ENCODE measurements around the gene SLC32A1. TPM values are rescaled to one million over a fixed set of nuclear protein-coding genes. Genes with fewer than 3 reads are reported as not detected.

The SLC32A1 gene
- total RNA-seq, 1 donor from 2014 or later: not detected

- DNase-seq (ENCODE audit: low read depth in 2 of 2): peak; percentile 49 to 69
These were observed 27.2 kb downstream of the SLC32A1 start for GRCh38 chr20:38751360-38751976.

GRCh38 chr20:38752029-38752428 lies 27.7 kb downstream of the SLC32A1 start:
- no peak for DNase-seq (ENCODE audit: low read depth in 2 of 2)

- DNase-seq (ENCODE audit: low read depth in 2 of 2): no peak
These were observed 30.6 kb downstream of the SLC32A1 start for GRCh38 chr20:38754924-38755323.

GRCh38 chr20:38755324-38755910 lies 31.1 kb downstream of the SLC32A1 start:
- no peak for DNase-seq (ENCODE audit: low read depth in 2 of 2)

- peak in 1 of 2 donors; percentile 66 for DNase-seq (ENCODE audit: low read depth in 2 of 2)
These were observed 33.0 kb downstream of the SLC32A1 start for GRCh38 chr20:38757145-38757775.

- no peak for DNase-seq (ENCODE audit: low read depth in 2 of 2)
These were observed 34.8 kb downstream of the SLC32A1 start for GRCh38 chr20:38759106-38759505.

GRCh38 chr20:38760978-38761377 lies 36.7 kb downstream of the SLC32A1 start:
- DNase-seq (ENCODE audit: low read depth in 2 of 2): no peak

- DNase-seq (ENCODE audit: low read depth in 2 of 2): no peak
These were observed 37.9 kb downstream of the SLC32A1 start for GRCh38 chr20:38762174-38762573.

GRCh38 chr20:38763616-38764015 lies 39.3 kb downstream of the SLC32A1 start:
- no peak for DNase-seq (ENCODE audit: low read depth in 2 of 2)

GRCh38 chr20:38764567-38765318 lies 40.5 kb downstream of the SLC32A1 start:
- peak in 1 of 2 donors; percentile 81 for DNase-seq (ENCODE audit: low read depth in 2 of 2)

GRCh38 chr20:38766071-38766470 lies 41.8 kb downstream of the SLC32A1 start:
- DNase-seq (ENCODE audit: low read depth in 2 of 2): peak in 1 of 2 donors; percentile 10

- no peak for DNase-seq (ENCODE audit: low read depth in 2 of 2)
These were observed 45.4 kb downstream of the SLC32A1 start for GRCh38 chr20:38769376-38770295.

- DNase-seq (ENCODE audit: low read depth in 2 of 2): no peak
These were observed 46.3 kb downstream of the SLC32A1 start for GRCh38 chr20:38770546-38770945.

- DNase-seq (ENCODE audit: low read depth in 2 of 2): no peak
These were observed 46.7 kb downstream of the SLC32A1 start for GRCh38 chr20:38770970-38771369.

- no peak for DNase-seq (ENCODE audit: low read depth in 2 of 2)
These were observed 47.3 kb downstream of the SLC32A1 start for GRCh38 chr20:38771621-38772020.

- DNase-seq (ENCODE audit: low read depth in 2 of 2): no peak
These were observed 49.9 kb downstream of the SLC32A1 start for GRCh38 chr20:38774167-38774566.

GRCh38 chr20:38776363-38776762 lies 52.1 kb downstream of the SLC32A1 start:
- no peak for DNase-seq (ENCODE audit: low read depth in 2 of 2)

All from dermis microvascular lymphatic vessel endothelial cell (primary cell).